Left ventricle myocardium inferior (tissue), 1 donor: ENCODE results near the gene NSRP1. TPM values are rescaled to one million over a fixed set of nuclear protein-coding genes. Genes with fewer than 3 reads are reported as not detected.

Experiments
- DNase-seq: peaks from one replicate; pipeline ENCODE4 v3.0.0-alpha.2; 2020
- H3K27ac ChIP-seq: fragments of 200-600 bp; replicated peaks from 2 replicates; pipeline ENCODE4 v1.8.0; 2021
- H3K27me3 ChIP-seq: fragments of 200-600 bp; 2 replicates; pipeline ENCODE4 v1.8.0; 2021; ENCODE audit warnings: low read depth
- H3K36me3 ChIP-seq: fragments of 200-600 bp; 2 replicates; pipeline ENCODE4 v1.8.0; 2021
- H3K4me1 ChIP-seq: fragments of 200-600 bp; 2 replicates; pipeline ENCODE4 v1.8.0; 2021
- H3K4me3 ChIP-seq: fragments of 200-600 bp; 2 replicates; pipeline ENCODE4 v1.8.0; 2021; ENCODE audit warnings: mild to moderate bottlenecking, moderate library complexity
- H3K9me3 ChIP-seq: fragments of 200-600 bp; replicated peaks from 2 replicates; pipeline ENCODE4 v1.8.0; 2021
- CTCF ChIP-seq: fragments of 200-600 bp; IDR thresholded peaks from 2 replicates; pipeline ENCODE4 v1.8.0; 2021; ENCODE audit warnings: antibody characterized with exemption, mild to moderate bottlenecking, borderline replicate concordance
- intact Hi-C: fragments of 100-400 bp; cut with micrococcal nuclease; formaldehyde crosslinking; loops from one replicate; pipeline ENCODE4 v1.11.0; 2022
- total RNA-seq: library from RNA; stranded (reverse); fragmentation: NEBNext Ultra II Directional; extraction: Animal tissue kit (Norgen Biotek cat#: 25700); gene quantifications from one replicate; pipeline ENCODE4 v1.2.1, GENCODE V29; 2021
- donor health status: DM: no; HTN: yes; CAD: no; lungs with severe emphysema.

NSRP1 gene
- total RNA-seq, 1 donor from 2014 or later: 26.9 TPM

- intact Hi-C loops: no loop called here
- Histone ChIP-seq H3K27me3 (peaks cover 58% of the 10 kb centered on the region), H3K4me1 (peaks cover 20% of the 10 kb centered on the region), H3K36me3 (no peaks in the 10 kb centered on the region), H3K9me3 (no peaks in the 10 kb centered on the region), H3K4me3 (no peak overlapping the region), H3K27ac (no peak overlapping the region)
- DNase-seq: no peak
- no peak for TF ChIP-seq CTCF
Observed at GRCh38 chr17:30232015-30232823, 115.6 kb downstream of the NSRP1 start.

DNA sequence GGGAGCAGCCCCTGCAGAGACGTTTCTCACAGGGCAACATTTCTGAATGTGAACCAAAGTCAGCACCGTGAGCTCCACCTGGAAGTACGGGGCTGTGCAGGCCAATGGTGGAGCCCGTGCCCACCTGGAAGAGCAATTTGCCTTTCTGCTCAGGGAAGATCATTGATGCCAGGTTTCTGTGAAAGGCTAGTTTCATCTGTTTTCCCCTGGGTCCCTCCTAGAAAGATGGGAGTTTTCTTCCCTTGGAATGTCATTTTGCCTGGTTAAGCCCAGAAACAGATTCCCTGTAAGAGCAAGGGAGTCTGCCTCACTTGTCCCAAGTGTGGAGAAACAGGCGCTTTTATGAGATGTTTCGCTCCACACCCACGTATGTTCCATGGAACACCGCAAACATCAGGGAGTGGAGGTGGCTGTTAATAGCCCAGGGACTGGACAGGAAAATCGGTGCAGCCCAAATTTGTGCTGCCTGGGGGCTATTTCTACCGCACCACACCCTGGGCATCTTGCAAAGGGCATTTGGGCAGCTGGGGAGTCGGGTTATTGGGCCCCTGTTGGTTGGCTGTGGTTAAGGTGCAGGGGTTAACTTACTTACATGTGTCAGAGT is 116.3 kb downstream of the NSRP1 start:
- Histone ChIP-seq H3K27me3 (peaks cover 65% of the 10 kb centered on the region), H3K4me1 (peaks cover 26% of the 10 kb centered on the region), H3K36me3 (no peaks in the 10 kb centered on the region), H3K4me3 (no peak overlapping the region), H3K9me3 (no peaks in the 10 kb centered on the region), H3K27ac (no peak overlapping the region)
- intact Hi-C loops: no loop called here
- TF ChIP-seq CTCF: no peak
- no peak for DNase-seq

GRCh38 chr17:30234296-30234695 is 117.7 kb downstream of the NSRP1 start:
- no peak for TF ChIP-seq CTCF
- H3K27ac ChIP-seq: no peak overlapping the region
- no peak overlapping the region for H3K4me3 ChIP-seq
- intact Hi-C loops: no loop called here
- no peak for DNase-seq
- no peaks in the 10 kb centered on the region for H3K9me3 ChIP-seq
- H3K36me3 ChIP-seq: no peaks in the 10 kb centered on the region
- H3K4me1 ChIP-seq: peaks cover 26% of the 10 kb centered on the region
- peaks cover 71% of the 10 kb centered on the region for H3K27me3 ChIP-seq

DNA sequence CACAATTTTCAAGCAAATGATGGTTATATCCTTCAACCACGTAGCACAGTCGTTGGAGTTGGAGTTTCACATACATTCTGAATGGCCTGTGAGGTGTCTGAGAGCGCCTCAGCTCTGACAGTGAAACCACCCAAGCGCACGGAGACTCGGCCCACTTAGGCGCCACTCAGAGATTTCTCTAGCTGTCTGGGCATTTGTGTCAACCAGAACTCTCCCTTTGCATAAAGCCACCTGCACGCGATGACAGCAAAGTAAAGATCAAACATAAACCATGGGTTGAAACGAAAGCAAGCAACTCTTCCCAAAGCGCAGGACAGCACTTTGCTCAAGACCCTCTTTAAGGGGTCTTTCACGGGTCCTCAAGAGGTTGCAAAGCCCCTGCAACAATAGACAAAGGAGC is 118.3 kb downstream of the NSRP1 start:
- Histone ChIP-seq H3K4me1 (peaks cover 26% of the 10 kb centered on the region), H3K36me3 (no peaks in the 10 kb centered on the region), H3K27me3 (peaks cover 77% of the 10 kb centered on the region), H3K9me3 (no peaks in the 10 kb centered on the region), H3K4me3 (peak overlapping the region; percentile 64), H3K27ac (no peak overlapping the region)
- intact Hi-C loops: no loop called here
- DNase-seq: no peak
- no peak for TF ChIP-seq CTCF

DNA sequence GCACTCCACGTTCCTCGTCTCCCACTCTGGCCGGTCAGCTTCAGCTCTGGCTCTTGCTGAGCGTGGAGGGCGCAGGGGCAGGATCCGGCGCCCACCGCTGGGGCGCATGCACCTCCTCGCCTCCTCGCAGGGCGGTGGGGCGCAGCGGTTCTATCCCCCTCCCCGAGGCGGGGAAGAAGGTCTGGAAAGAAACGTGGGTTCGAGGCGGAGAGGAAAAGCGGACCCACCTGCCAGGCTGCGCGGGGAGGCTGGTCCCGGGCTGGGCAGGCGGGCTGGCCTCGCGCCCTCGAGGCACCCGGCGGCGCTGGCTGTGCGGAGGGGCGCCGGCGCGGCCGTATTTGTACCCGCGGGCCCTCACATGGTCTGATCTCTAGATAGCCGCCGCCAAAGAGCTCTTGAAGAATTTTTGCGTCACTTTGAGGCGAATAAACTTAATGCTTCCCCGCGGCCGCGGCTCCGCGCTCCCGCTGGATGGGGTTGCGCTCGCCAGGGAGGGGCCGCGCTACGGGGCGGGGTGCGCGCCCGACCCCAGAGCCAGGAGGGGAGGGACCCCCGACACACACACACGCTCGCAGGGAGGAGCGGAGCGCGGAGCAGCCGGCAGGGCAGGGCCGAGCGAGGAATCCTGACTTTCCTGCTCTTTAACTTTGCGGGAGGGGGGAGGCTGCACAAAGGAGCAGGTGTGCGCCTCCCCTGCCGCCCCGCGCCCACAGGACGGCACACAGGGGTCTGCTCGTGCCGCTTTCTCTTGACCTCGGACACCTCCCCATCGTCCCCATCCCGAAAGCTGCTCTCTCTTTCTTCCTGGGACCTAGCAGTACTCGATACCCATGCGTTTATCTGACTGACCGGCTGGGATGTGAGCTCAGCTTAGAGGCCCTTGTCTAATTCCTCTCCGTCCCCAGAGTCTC is 119.0 kb downstream of the NSRP1 start, which contains the start of gene SLC6A4:
SLC6A4 (minus strand) TSS at position 312 of the 911 bp plus-strand sequence. CDS start 13,739 bp downstream, outside the sequence.
- DNase-seq: no peak
- TF ChIP-seq CTCF: no peak
- Histone ChIP-seq H3K4me1 (peaks cover 26% of the 10 kb centered on the region), H3K9me3 (no peaks in the 10 kb centered on the region), H3K27ac (no peak within 1 kb of the TSS), H3K27me3 (peaks cover 80% of the 10 kb centered on the region), H3K4me3 (peak within 1 kb of the TSS; percentile 64), H3K36me3 (no peaks in the 10 kb centered on the region)
- intact Hi-C loops: no loop called here
